Stimulated activated naive CD4-positive, alpha-beta T cell (primary cell): Measurements from ENCODE around the gene TNKS2.
"Not testable (repeated sequence)": the region's sequence is repeated elsewhere in the genome, so short reads cannot be mapped to it uniquely, and the experiment has no call there.

Experiments
- DNase-seq, 6 experiments: peaks; one replicate each; lab custom pipeline; 2025; lab: John Stamatoyannopoulos, UW

TNKS2 gene

DNA sequence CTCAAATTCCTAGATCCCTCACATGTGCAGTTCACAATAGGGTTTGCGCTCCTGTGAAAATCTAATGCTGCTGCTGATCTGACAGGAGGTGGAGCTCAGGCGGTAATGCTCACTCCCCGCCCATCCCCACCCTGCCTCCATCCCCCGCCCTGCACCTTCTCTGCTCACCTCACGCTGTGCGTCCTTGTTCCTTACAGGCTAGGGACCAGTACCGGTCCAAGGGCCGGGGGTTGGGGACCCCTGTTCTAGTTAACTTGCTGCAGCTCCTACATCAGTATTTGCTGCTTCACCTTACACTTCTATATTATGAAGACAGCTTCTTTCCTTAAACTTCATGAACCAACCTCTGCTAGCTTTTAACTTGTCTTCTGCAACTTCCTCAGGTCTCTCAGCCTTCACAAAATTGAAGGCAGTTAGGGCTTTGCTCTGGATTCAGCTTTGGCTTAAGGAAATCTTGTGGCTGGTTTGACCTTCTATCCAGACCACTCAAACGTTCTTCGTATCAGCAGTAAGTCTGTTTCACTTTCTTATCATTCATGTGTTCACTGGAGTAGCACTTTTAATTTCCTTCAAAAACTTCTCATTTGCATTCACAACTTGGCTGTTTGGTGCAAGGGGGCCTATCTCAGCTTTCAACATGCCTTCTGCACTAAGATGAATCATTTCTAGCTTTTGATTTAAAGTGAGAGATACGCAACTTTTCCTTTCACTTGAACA, 1.7 kb upstream of the TNKS2 start:
- peak; percentile 29 to 55 (median 52) for DNase-seq

DNA sequence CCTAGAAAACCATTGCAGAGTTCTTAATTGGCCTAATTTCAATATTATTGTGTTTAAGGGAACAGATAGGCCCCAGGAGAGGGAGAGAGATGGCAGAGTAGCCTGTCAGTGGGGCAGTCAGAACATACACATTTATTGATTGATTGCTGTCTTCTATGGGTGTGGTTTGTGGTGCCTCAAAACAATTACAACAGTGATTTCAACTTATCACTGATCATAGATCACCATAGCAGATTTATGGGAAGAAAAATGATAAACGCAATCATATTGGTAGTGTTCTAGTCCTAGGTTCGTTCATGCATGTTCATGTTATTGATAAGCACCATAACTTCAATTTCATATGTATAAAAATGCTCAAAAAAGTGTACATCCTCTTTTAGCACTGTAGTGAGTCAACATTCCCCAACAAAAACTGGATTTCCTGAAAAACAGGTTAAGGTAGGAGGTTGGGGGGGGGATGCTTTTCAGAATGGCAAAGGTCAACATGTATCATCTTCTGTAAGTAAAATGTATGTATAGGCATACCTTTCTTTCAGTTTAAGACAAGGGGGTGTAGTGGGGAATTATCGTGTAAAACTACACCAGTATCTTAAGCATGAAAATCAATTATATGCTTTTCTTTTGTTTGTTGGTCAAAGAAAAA, 1.1 kb upstream of the TNKS2 start:
- peak in 1 of 6 experiments; percentile 22 for DNase-seq

DNA sequence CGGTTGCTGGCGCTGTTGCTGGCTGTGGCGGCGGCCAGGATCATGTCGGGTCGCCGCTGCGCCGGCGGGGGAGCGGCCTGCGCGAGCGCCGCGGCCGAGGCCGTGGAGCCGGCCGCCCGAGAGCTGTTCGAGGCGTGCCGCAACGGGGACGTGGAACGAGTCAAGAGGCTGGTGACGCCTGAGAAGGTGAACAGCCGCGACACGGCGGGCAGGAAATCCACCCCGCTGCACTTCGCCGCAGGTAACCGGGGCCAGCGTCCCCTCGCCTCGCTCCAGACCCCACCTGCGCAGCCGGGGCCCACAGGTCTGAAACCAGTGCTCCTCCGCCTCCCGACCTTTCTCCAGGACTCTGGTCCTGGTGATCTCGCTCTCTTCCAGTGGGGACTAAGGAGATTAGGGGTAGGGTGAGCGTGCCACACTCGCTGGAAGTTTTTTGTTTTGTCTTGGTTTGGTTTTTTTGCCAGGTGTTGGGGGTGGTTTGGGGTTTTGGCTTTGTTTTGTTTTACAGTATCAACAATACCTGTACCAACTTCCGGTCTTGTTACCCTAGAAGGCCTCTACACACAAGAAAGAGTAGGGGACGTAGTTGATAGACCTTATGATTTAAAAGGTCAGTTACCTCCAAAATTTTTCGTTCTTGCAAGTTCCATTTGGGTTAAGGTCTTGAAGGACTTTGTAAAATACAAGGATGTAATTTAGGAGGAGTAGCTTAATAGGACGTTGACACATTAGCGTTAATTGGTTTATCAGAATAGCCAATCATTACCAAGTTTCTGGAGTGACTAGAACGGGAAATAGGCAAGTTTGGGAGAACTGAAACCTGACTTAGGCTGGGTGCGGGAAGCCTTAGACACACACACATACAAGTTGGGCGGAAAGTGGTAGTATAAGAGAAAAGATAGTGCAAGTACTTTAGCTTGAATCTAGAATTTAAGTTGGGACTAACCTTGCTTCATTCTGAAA, 704 bp downstream of the TNKS2 start:
- DNase-seq = peak in 5 of 6 experiments; percentile 45 to 86 (median 73)

DNA sequence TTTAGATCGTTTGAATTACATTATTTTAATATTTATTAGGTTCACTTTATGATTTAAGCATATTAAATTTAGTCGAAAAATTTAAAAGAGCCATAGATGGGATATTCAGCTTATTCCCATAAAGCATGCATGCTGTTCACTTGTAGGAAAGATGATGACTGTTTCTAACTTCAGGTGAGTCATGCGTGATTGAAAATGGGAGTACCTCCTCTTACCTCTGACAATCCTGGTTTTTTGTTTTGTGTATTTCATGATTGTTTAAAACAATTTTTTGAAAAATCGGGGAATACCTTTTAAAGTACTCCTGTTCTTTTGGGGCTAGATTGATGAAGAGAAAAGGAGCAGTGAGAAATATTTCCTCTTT, 1.4 kb downstream of the TNKS2 start:
- DNase-seq = no peak

DNA sequence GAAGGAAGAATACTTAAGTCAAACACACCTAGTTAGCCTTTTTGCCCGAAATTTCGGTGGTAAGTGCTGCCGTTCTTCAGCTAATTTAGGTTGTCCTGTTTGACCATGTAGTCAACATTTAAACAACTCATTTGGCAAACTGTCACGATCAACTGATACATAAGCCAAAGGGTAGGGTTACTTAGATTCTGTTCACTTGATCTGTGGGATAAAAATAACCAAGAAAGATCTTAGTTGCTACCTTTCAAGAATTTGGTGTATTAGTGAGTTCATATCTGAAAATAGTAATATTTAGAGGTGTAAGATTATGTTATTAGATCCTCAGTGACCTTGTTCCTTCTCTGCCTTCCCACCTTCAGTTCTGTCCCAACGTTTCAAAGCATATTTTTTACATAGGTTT, 2.0 kb downstream of the TNKS2 start:
- DNase-seq = no peak

DNA sequence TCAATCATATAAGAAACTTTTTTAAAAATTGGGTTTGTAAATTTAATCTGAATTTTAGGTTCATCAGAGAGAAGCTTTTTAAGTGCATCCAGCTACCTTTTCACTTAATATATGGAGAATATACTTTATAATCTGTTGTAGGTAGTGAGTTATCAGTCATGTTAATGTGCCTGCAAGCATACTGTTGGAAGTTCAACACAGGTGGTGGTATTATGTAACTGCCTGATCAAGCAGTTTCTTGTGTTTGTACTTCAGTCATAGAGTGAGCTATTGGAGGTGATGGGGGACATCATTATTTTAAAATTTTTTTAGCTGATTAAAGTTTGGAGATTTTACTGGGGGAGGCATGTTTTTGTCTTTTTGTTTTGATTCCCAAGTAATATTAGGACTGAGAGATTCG, 2.5 kb downstream of the TNKS2 start:
- no peak for DNase-seq

DNA sequence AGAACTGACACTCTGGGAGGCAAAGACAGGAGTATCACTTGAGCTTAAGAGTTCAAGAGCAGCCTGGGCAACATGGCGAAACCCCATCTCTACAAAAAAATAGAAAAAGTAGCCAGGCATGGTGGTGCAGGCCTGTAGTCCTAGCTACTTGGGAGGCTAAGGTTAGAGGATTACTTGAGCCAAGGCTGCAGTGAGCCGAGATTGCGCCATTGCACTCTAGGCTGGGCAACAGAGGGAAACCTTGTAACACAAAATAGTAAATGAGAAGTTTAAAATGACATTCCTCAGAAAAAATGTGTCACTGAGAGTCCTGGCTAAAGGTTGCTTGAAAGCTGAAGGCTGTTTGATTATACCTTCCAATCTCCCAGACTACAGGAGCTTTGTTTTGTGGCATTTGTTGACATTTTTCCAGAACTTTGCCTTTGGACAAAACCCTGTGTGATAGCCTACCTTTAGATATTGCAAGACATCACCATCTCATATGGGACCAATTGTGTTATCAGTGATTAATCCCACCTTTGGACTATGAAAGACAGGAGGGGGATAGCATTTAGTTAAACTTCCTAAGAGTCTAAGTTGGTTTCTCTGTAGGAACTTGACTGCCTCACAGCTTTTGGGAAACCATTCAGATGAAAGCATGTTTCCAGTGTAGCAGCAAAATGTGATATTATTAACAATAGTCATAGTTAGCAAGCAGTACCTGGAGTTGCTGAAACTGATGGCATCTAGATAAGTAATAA, 5.3 kb downstream of the TNKS2 start:
- DNase-seq = no peak

DNA sequence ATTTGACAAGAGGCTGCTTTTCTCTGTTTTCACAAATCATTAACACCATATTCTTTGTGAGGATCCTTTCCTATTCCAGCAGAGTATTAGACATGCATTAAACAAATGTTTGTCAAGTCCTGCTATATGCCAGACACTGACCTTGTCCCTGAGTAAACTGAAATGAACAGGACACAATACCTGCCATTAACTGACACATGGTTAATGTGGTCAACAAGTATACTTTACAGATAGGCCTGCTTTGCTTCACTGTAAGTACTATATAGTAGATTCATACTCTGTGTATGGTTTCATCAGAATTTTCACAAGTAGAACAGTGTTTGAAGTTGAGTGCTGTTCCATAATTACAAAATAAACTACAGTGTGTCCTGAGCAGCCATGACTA, 5.9 kb downstream of the TNKS2 start:
- no peak for DNase-seq

DNA sequence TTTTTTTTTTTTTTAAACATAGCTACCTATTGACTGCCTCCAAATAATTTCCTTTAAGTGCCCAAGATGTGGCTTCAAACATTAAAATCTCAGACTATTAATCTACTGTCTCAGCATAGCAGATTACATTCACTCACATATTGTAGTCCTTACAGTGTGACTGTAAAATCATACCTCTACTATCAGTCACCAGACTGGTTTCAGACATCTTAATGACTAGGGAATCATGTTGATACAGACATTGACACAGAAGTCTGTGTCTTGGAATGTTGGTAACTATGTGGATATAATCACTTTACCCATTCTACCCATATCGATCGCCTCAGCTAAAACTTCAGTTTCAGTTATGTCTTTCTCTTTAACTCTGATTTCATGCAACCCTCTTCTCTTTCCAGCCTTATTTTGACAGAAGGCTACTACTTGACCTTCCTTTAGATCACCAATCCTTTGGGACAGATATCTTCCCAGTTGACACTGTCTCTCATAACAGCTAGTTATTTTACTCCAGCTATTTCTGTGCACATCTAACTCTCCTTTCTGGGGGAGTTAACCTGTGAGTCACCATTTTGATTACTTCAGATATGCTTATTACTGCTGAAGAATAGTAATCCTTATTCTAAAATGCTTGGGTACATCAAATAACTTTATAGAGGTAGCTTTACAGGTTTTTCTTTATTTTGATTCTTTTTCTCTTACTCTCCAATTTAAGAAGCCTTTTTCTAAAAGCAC, 7.0 kb downstream of the TNKS2 start:
- DNase-seq = no peak

DNA sequence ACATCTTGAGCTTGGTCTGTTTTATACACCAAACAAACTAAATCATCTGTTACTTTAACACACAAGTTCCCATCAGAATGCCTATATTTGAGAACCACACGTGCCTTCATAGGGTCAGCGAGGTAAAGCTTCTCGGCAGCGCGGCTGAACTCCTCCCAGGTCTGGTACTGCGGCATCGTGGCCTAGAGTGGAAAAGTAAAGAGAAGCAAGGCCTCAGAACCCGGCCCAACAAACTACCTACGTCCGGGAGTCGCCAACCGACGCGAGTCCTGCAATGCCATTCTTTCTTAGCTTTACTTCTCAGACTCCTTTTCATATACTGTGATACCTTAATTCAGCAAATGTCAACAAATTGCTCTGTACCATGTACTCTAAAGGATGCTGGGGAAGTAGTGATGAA, 9.0 kb downstream of the TNKS2 start:
- DNase-seq = not testable (repeated sequence)

DNA sequence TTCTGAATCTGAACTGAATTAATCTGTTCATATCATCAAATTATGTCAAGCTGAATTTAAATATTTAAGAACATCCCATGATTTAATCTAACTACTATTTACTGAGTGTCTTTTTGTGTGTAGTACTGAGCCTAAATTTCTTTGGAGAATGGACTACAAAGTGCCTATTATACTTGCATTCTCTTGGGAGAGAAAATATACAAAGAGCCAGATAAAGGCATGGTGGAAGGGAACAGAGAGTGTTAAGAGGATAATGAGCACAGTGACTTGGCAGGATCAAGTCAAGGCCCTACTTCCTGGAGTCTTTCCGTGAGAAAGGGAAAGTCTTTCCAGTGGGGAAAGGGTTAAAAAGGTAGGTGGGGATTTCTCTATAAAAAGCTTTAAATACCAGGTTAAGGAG, 15.0 kb downstream of the TNKS2 start:
- DNase-seq = no peak

DNA sequence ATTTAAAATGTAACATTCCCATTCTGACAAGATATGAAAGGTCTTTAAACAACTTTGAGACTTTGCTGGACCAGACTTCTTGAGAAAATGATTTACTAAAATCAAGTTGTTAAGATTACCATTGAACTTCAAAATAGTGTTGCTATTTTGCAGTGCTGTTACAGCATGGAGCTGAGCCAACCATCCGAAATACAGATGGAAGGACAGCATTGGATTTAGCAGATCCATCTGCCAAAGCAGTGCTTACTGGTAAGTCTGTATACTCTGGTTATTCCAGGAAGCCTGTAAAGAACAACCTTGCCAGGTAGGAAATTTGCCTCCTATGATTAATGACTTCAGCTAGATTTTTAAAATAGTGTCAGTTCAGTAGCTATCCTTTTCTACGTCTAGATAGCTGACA, 18.8 kb downstream of the TNKS2 start:
- DNase-seq = no peak

DNA sequence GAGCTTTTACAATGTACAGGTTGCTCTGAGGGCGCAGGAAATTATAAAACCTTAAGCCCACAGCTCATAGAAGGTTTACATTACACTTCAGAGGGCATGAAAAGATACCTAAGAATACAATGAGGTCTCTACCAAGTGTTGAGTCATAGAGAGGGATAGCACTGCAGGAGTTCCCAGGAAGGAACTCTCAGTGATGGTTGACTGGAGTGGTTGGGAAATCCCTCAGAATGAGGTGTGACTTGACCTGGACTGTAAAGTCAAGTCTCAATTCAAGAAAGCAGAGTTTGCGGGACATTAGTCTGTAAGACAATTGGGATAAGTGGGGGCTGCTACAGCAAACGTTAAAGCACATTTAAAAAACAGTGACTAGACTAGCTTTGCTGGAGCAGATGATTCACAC, 21.9 kb downstream of the TNKS2 start:
- no peak for DNase-seq

DNA sequence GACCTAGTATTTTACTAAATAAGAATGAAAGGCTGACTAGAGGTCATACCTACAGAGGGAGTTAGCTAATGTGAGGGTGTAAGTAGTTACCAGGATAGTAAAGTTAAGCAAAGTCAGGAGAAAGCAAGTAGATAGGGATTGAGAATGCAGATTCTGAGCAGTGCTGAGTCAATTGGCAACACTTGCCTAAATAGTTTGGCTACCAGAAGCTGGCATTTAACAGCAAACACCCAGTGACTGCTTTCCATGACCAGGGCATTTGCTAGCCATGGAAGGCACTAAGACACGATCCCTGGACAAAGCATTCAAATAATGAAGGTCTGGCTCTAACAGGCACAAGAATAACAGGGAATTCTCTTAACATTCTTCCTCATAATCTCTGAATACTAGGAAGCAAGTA, 25.9 kb downstream of the TNKS2 start:
- DNase-seq = no peak

DNA sequence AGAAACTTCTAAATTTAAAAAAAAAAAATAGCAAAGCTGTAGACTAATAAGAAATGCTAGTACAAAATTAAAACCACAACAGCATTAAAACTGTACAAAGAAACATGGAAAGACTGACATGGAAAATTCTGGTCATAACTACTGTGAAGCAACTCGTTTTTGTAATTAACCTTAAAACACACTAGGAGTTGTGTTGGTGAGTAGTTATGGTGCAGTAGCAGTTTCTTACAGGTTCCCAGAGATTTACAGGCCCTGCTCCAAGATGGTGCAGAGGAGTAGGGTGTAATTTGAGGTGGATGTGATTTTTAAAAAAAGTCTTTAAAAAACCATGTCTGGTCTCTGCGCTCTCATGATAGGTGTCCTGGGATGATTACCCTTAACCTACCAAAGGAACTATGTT, 31.0 kb downstream of the TNKS2 start:
- no peak for DNase-seq

DNA sequence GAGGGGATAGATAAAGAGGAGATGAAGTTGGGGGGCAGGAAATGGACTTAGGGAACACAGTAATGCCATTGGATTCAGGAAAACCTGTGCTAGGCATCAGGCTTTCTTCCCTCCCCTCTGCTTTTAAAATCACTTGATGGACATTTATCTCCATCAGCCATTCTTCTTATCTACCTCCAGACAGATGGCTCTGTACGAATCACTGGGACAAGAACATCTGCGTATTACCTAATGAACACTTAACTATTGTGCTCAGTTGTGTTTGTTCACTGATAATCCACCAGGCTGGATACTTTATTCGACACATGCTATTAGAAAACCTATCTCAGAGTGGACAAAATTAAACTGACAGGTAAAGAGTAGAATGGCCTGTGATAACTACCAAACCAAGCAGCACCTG, 40.0 kb downstream of the TNKS2 start:
- DNase-seq = no peak

DNA sequence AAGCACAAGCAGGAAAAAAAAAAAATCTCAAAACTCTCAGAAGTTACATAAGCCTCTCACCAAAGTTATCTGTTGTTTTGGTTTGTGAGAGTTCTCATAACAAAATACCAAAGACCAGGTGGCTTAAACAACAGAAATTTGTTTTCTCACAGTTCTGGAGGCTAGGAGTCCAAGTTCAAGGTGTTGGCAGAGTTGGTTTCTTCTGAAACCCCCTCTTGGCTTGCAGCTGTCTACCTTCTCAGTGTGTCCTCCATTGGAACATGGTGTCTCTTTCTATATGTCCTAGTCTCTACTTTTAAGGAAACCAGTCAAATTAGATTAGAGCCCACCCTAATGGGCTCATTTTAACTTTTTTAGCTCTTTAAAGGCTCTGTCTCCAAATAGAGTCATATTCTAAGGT, 44.9 kb downstream of the TNKS2 start:
- no peak for DNase-seq

DNA sequence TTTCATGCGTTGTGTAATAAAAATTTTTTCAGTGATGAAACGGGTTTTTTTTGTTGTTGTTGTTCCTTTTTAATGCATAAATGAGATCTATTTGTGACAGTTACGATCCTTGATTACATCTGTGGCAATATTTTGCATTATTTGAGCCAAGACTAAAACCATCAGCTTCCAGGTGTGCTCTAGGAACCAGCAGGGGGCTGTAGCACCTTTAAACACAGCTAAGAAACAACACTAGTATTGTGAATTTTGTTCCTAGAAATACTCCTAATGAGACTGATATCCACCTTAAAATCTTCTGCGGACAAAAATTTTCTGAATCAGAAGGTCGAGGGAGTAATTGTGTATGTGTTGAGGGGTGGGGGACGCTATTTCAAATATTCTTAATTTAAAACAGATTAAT, 58.4 kb downstream of the TNKS2 start:
- DNase-seq = no peak

DNA sequence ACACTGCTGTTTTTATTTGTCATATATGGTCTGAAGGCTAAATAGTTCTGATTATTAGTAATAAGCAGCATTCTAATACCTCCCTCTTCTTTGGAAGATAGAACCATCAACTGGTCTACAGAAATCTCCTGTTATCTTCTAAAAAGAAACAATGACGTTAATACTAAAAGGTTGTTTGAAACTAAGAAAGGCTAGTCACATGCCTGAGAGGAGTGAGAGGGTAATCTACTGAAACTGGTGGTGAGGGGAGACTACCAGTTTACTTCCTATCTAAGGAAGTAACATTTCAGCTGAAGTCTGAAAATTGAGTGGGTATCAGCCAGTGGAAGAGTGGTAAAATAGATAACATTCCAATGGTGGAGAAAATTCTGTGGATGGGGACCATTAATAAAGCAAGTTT, 62.7 kb downstream of the TNKS2 start:
- DNase-seq = no peak

DNA sequence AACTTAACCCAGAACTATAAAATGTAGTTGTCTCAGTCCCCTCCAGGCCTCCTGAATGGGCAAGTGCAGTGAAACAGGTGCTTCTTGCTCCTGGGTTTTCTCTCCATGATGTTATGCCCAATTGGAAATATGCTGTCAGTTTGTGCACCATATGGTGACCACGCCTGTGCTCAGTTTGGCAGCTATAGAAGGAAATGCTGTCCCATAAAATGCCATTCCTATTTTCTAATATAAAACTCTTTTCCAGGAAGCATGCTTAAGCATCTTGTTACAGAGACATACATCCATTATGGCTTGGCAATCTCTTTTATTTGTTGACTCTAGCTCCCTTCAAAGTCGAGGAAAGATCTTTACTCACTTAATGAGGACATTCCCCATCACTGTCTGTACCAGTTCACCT, 65.9 kb downstream of the TNKS2 start:
- no peak for DNase-seq

DNA sequence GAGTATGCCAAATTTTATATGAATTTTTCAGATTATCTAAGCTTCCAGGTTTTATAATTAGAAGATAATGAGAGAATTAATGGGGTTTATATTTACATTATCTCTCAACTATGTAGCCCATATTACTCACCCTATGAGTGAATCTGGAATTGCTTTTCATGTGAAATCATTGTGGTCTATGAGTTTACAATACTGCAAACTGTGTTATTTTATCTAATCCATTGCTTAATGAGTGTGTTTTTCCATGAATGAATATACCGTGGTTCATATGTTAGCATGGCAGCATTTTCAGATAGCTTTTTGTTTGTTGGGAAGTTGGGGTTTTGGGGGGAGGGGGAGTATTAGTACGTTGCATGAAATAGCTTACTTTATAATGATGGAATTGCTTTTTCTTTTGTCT, 66.5 kb downstream of the TNKS2 start:
- DNase-seq = no peak
